GM21825 (cell line): ENCODE results near the gene QARS1.
A peak's percentile ranks its signal among the peaks of the same experiment; 100 is the strongest.

Experiments used
- ATAC-seq: cut with Tn5 transposase; IDR thresholded peaks from one replicate; pipeline ENCODE4 v1.9.1; 2021; ENCODE audit warnings: mild to moderate bottlenecking, moderate library complexity; ENCODE audit not compliant: unreplicated experiment

Gene QARS1

GRCh38 chr3:49104427-49105291 is at the start of gene QARS1:
TSS of gene QARS1 (minus strand) at chr3:49104757. CDS start at chr3:49104733, 24 bp downstream.
- peak; percentile 89 for ATAC-seq

- ATAC-seq = no peak
Observed at GRCh38 chr3:49153349-49153912, 48.9 kb upstream of the QARS1 start.

DNA sequence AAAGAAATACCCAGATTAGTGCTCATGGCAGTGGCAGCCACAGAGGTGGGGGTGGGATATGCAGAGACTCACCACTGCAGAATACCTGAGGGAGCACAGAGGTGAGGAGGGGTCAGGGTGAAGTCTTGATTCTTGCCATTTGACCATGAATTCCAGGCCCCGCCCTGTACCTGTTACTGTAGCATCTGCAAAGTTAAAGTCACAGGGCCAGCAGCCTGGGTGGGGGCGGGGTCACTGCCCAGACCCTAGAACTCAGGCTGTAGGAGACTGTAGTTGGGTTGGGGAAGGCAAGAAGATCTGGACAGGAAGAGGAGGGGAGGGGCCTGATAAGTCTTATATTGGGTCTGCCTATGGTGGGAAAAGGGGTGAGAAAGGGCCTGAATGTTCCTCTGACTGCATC is 47.1 kb upstream of the QARS1 start:
- no peak for ATAC-seq

DNA sequence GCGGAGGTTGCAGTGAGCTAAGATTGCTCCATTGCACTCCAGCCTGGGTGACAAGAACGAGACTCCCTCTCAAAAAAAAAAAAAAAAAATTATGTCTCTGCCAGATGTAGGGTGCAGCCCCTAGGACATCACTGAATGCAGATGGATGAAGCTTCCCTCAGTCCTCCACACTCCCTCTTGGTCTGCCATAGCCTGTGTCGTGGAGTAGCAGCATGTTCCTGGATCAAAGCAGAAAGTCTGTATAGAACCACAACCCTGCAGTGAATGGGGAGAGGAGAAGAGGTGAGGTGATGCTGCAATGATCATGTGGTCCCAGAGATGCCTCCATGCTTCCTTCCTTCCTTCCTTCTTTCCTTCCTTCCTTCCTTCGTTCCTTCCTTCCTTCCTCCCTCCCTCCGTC is 43.6 kb upstream of the QARS1 start:
- no peak for ATAC-seq

DNA sequence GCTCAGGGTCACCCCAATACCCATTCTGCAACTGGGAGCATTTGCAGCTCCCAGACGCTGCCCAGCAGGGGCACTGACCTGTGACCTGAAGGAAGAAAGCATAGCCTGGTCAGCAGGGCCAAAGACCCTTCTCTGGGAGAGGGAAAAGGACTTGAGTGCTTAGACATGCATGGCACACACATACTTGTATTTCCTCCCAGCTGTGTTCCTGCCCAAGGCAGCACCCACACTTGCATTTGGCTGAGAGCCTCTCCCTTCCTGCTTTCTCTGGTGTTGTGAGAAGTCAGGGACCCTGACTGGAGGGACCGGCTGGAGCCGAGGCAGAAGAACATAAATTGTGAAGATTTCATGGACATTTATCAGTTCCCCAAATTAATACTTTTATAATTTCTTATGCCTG is 35.5 kb upstream of the QARS1 start:
- ATAC-seq = no peak

DNA sequence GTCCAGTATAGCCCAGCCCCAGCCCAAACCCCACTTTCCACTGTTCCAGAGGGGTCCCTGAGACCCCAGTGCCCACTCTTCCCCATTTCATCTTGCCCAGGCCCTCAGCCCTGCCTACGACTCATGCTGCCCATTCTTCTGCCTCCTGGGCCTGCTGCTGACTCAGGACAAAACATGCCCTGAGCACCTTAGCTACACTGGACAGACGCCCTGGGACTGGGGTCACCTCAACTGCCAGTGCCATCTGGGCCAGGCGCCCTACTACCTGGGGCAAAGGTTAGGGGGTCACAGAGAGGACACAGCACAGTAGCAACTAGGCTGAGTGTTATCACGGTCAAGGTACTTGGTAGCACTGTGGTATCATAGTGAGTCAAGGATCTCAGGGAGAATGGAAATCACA is 30.9 kb upstream of the QARS1 start:
- ATAC-seq = no peak

- ATAC-seq = no peak
Observed at GRCh38 chr3:49134471-49135265, 30.1 kb upstream of the QARS1 start.

DNA sequence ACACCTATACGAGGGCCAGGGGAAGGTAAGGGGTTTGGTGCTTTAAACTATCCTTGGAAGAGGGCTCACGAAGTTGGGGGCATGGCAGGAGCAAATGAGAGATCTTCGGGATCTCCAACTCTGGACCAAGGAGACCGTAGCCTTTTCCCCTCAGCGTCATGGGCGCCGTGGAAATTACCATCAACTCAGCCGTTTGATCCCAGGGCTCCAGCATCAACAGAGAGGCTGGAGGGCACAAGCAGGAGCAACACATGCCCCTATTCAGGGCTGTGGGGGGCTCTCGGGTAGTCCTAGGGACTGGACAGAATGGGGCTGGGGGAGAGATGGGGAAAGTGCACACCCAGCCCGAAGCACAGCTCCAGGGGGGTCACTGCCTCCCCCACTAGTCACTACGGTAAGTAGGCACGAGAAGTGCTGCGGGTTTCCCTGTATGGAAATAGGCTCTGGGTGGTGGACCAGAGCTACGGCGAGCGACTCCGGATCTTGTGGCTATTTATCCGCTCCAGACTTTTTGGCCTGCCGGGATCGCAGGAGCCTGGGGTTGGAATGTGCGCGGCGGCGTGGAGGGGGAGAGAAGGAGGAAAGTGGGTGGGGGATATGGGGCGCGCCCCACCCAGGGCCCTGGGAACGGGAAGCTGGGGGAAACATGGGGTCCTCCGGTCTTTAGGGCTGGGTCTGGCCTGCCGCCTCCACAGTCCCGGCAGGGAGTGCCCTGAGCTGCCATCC is 28.8 kb upstream of the QARS1 start:
- no peak for ATAC-seq

DNA sequence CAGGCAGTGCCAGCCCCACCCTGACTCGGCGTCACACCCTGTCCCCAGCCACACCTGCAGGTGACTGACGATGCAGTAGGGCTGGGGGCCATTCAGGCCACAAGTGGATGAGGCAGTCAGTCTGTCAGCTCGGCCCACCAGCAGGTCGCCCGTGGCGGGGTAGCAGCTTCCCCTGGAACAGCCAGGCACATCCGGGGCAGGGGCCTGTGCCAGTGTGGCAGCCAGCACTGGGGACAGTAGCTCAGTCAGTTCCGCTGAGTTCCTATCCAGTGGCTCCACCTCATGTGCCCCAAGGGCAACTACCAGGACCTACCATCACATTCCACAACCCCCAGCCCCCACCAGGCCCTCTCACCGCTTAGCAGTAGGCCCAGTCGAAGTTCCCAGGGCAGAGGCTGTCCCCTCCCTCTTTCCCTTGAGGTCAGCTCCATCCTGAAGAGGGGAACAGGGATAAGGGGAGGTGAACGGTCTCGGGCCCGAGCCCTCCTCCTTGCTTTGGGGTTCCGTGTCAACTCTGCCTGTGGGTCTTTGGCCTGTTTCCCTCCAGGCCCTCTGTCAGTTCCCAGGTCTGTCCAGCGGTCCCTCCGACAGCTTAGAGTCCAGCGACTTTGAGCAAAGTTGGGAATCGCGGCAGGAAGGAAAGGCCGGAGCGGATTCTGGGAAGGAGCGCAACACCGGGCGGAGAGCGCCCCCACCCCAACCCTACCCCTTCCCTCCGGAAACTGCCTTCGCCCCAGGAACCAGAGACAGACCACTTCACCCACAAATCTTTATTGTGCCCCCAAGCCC is 28.1 kb upstream of the QARS1 start, which contains the start of gene LAMB2:
LAMB2 (minus strand) TSS at position 614 of the 789 bp plus-strand sequence; CDS start at position 431, 183 bp downstream.
- no peak for ATAC-seq

DNA sequence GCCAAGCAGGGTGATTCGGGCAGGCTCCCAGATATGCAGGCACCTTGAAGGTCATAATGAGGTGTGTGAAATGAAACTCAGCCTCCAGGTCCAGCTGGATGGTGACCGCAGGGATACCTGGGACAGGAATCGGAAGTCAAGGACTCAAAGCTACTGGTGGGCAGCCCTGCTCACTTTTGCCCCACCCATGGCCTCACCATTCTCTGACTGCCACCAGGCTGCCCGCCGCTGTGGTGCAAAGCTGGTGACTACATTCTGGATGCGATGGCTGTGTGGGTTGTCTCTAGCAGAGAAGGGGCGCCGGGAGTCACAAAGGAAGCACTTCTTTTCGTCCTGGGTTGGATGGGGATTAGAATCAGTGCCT is 27.5 kb upstream of the QARS1 start:
- no peak for ATAC-seq

GRCh38 chr3:49131576-49131975 is 27.0 kb upstream of the QARS1 start:
- ATAC-seq = no peak

DNA sequence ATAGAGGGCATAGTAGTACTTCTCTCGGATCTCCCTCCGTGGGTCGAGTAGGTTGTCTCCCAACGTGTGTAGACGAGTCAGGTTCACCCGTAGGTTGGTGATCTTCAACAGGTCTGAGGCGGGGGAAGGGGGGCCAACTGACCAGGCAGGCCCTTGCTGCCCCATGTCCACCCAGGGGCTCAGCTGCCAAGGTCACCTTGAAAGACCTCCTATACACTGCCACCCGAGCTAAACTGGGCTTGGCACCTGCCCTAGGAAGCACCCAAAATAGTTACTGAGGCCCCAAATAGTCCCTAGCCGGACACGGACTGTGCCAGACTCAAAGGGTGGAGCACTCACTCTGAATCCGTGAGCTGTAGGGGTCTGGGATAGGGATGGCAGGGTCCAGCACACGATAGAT is 26.5 kb upstream of the QARS1 start:
- ATAC-seq = no peak

GRCh38 chr3:49124991-49125670 is 20.6 kb upstream of the QARS1 start:
- no peak for ATAC-seq

- ATAC-seq = no peak
Observed at GRCh38 chr3:49124203-49124602, 19.6 kb upstream of the QARS1 start.

DNA sequence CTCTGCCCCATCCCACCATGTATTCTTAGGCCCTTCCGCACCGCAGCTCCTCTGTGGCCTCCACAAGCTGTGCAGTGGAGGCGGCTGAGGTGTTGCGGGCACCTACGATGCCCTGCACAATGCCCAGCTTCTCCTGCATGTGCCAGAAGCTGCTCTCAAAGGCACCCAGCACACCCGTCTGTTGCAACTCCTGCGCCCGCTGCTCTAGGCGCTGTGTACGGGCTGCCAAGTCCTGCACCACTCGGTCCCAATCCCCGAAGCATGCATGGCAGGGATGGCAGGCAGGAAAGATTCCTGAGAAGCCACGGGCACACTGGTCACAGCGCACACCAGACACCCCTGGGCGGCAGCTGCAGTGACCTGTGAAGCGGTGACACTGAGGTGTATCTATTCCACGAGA is 19.1 kb upstream of the QARS1 start:
- no peak for ATAC-seq

- no peak for ATAC-seq
Observed at GRCh38 chr3:49122886-49123545, 18.5 kb upstream of the QARS1 start.

DNA sequence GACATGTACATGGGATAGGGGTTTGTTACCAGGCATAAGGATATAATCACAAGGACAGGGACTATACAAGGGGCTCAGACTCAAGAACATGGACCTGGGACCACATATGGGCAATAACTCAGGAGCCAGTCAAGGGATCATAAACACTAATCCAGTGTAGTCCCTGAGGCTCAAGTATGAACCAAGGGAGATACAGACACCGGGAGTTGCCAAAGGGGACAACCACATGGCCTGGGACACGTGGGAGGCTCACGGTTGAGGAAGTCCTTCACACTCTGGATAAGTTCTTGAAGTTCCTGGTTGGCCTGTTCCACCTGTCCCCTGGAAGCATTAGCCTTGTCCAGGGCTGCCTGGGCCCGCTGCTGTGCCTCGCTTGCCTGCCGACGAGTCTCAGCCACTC is 17.9 kb upstream of the QARS1 start:
- no peak for ATAC-seq

DNA sequence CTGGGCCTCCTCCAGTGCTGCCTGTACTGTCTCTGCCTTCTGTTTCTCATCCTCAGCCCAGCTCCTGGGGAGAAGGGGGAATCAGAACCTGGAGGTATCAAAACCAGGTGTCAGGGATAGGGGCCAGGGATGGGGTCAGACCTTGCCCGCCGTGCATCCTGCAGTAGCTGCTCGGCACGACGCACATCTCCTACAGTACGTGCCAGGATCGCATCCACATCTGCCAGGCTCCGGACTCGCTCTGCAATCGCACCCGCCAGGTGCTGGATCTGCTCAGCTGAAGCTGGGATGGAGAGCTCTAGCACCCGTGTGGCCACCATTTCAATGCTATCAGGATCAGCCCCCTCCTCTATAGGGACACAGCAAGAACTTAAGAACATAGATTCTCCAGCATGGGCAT is 17.5 kb upstream of the QARS1 start:
- no peak for ATAC-seq

- ATAC-seq = no peak
Observed at GRCh38 chr3:49121132-49121736, 16.7 kb upstream of the QARS1 start.
